Erythroblast (primary cell): ENCODE measurements around the gene MYH7.

ENCODE experiments used
- GATA1 ChIP-seq: IDR thresholded peaks from 2 replicates; pipeline ENCODE4 v1.6.1; 2011; ENCODE audit warnings: low read depth, mild to moderate bottlenecking, control low read depth, low read length, moderate library complexity
- POLR2A ChIP-seq: IDR thresholded peaks from 2 replicates; pipeline ENCODE4 v1.6.1; 2011; ENCODE audit warnings: mild to moderate bottlenecking, low read length

GRCh38 chr14:23443411-23443812 is 8.0 kb upstream of the MYH7 start:
- TF ChIP-seq POLR2A: no peak
- TF ChIP-seq GATA1: no peak
